ENCODE results near the gene SSC5D. TPM values are rescaled to one million over a fixed set of nuclear protein-coding genes. Genes with fewer than 3 reads are reported as not detected.

The SSC5D gene
- total RNA-seq, 4 donors from 2014 or later: 2.8 to 10.3 (median 5.0) TPM

- Histone ChIP-seq H3K4me3 (peak overlapping the region; percentile 51 to 64 (median 58)), H3K9me3 (no peaks in the 10 kb centered on the region), H3K4me1 (peaks cover 0 to 42% (median 12%) of the 10 kb centered on the region in 4 donors), H3K36me3 (peaks cover 0 to 27% (median 0%) of the 10 kb centered on the region in 3 donors), H3K27ac (peak overlapping the region; percentile 77 to 87 (median 80)), H3K27me3 (no peaks in the 10 kb centered on the region)
- TF ChIP-seq CTCF (IDR thresholded peaks at IDR 0.05): no peak
- TF ChIP-seq POLR2A (IDR thresholded peaks at IDR 0.05): no peak
- DNase-seq: no peak
Observed at GRCh38 chr19:55485439-55486011, 2.7 kb upstream of the SSC5D start.

GRCh38 chr19:55486043-55486970 lies 1.9 kb upstream of the SSC5D start:
- Histone ChIP-seq H3K9me3 (no peaks in the 10 kb centered on the region), H3K36me3 (peaks cover 0 to 27% (median 0%) of the 10 kb centered on the region in 3 donors), H3K4me1 (peaks cover 0 to 42% (median 12%) of the 10 kb centered on the region in 4 donors), H3K4me3 (no peak overlapping the region), H3K27ac (peak overlapping the region; percentile 48 to 87 (median 80)), H3K27me3 (no peaks in the 10 kb centered on the region)
- DNase-seq: no peak
- TF ChIP-seq CTCF (IDR thresholded peaks at IDR 0.05) (no peak), POLR2A (IDR thresholded peaks at IDR 0.05) (no peak)

GRCh38 chr19:55486971-55487923 lies 989 bp upstream of the SSC5D start:
- H3K4me1 ChIP-seq: peaks cover 0 to 42% (median 12%) of the 10 kb centered on the region in 4 donors
- H3K4me3 ChIP-seq: no peak overlapping the region
- no peaks in the 10 kb centered on the region for H3K27me3 ChIP-seq

GRCh38 chr19:55488986-55489710 lies 912 bp downstream of the SSC5D start:
- H3K27ac ChIP-seq: peak overlapping the region in 2 of 4 donors; percentile 25 to 87
- peaks cover 0 to under 1% (median 0%) of the 10 kb centered on the region in 3 donors for H3K36me3 ChIP-seq
- no peaks in the 10 kb centered on the region for H3K9me3 ChIP-seq
- DNase-seq: no peak
- no peak overlapping the region for H3K4me3 ChIP-seq
- no peak for TF ChIP-seq POLR2A (IDR thresholded peaks at IDR 0.05)
- no peak for TF ChIP-seq CTCF (IDR thresholded peaks at IDR 0.05)
- H3K27me3 ChIP-seq: no peaks in the 10 kb centered on the region
- H3K4me1 ChIP-seq: peaks cover 0 to 36% (median 8%) of the 10 kb centered on the region in 4 donors

More at GRCh38 chr19:55486971-55487923, 989 bp upstream of the SSC5D start:
- Histone ChIP-seq H3K27ac (peak overlapping the region; percentile 48 to 87 (median 80)), H3K36me3 (peaks cover 0 to 20% (median 0%) of the 10 kb centered on the region in 3 donors), H3K9me3 (no peaks in the 10 kb centered on the region)
- no peak for DNase-seq
- no peak for TF ChIP-seq POLR2A (IDR thresholded peaks at IDR 0.05)
- TF ChIP-seq CTCF (IDR thresholded peaks at IDR 0.05): no peak

All from Peyer's patch (tissue), 4 donors.